SK-N-DZ (cell line): ENCODE results near the gene GOSR1.
"Not testable (repeated sequence)": the region's sequence is repeated elsewhere in the genome, so short reads cannot be mapped to it uniquely, and the experiment has no call there.

Experiments
- DNase-seq: peaks from one replicate; pipeline ENCODE4 v3.0.0-alpha.2; 2015; ENCODE audit warnings: low spot score

GOSR1 gene

DNA sequence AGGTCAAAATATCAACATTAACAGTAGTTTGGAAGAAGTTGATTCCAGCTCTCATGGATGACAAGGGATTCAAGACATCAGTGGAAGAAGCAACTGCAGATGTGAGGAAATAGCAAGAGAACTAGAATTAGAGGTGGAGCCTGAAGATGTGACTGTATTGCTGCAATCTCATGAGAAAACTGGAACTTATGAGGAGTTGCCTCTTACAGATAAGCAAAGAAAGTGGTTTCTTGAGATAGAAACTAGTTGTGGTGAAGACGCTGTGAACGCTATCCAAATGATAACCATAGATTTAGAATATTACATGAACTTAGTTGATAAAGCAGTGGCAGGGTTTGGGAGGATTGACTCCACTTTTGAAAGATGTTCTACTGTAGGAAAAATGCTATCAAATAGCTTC is 67.8 kb downstream of the GOSR1 start:
- no peak for DNase-seq

DNA sequence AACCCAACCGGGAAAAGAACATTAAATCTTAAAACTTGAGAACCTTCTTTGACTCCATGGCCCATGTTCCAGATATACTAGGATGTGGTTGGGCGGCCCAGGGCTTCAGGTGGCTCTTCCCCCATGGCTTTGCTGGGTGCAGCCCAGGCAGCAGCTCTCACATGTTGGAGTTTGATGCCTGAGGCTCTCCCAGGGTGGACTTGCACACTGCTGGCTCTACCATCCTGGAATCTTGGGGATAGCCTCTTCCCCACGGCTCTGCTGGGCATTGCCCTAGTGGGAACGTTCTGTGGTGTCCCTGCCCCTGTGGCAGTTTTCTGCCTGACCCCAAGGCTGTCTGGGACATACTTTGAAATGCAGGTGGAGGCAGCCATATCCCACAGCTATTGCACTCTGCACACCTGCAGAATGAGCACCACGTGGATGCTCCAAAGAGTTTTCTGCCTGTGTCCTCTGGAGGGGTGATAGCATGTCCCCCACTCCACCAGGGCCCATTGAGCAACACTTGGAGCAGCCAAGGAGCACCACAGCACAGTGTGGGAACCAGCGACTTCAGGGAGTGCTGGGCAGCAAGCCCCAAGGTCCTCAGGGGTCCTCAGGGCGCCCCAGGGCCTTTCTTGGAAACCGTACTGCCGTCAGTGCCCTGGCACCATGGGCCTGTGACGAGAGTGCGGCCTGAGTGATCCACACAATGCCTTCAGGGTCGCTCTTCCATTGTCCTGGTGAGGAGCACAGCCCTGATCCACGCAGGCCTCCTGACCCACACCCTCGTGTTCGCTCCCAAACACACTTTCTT is 70.8 kb downstream of the GOSR1 start:
- no peak for DNase-seq

DNA sequence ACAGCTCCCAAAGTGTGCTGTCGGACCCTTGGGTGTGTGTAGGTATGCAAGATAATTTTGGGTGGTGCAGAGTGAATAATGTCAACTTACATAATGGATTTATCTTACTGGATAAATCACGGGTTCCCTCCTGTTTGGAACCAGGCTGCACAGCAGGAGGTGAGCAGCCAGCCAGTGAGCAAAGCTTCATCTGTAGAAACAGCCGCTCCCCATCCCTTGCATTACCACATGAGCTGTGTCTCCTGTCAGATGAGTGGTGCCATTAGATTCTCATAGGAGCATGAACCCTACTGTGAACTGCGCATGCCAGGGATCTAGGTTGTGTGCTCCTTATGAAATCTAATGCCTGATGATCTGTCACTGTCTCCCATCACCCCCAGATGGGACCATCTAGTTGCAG is 72.0 kb downstream of the GOSR1 start:
- not testable (repeated sequence) for DNase-seq

DNA sequence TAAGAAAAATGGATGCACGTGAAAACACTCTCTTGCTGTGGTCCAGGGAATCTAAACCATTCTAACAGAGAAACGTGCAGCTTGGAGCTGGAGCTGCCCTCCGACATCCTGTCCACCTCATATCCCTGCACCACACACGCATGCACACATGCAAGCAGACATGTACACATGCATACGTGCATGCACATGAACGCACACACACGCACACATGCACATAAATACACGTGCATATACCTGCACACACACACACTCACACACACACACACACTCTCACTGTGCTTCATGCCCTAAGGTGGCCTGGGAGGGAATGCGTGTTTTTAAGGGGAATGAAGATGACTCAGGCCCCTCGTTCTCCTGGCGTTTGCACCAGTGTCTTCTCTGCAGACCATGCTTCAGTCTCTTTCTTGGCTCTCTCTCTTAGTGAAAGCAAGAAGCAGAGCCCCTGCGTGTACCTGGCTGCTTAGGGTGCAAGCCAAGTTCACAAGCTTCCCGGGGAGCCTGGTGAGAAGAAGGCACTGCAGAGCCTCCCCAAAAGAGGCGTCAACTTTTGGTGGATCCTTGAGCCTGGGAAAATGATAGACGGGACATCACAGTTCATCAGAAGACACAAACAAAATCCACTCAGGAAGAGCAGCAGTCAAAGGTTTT is 72.8 kb downstream of the GOSR1 start:
- DNase-seq = no peak

DNA sequence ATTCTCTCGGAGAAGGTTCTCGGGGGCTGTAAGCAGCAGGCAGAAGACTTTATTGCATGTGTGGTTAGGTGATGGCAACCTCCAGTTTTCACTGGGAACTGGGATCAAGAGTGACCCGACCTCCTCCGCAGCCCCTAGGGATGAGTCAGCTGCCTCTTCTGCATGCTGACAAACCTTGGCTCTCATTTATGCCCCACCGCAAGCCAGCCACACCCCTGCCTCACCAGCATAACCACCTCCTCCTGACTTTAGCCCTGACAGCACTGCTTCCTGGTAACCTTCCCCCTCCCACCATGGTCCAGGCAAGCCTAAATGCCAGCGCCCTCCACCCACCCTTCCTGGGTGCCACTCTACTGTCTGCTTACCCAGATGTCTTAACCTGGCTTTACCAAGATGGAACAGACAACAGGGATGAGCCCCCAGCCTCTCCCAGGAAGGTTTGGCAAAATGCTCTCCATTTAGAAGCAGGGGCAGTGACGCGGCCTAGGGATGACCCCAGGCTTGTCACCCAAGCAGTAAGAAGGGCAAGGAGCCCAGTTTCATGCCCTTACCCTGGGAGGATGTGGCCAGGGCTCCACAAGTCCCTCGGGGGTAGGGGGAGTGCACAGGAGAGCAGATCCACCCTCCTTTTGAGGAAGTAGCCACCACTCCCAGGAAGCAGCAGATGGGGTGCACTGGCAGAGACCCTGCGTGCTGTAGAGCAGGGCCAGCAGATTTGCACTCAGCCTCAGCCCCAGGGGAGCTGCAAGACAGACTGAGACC is 73.5 kb downstream of the GOSR1 start:
- no peak for DNase-seq

DNA sequence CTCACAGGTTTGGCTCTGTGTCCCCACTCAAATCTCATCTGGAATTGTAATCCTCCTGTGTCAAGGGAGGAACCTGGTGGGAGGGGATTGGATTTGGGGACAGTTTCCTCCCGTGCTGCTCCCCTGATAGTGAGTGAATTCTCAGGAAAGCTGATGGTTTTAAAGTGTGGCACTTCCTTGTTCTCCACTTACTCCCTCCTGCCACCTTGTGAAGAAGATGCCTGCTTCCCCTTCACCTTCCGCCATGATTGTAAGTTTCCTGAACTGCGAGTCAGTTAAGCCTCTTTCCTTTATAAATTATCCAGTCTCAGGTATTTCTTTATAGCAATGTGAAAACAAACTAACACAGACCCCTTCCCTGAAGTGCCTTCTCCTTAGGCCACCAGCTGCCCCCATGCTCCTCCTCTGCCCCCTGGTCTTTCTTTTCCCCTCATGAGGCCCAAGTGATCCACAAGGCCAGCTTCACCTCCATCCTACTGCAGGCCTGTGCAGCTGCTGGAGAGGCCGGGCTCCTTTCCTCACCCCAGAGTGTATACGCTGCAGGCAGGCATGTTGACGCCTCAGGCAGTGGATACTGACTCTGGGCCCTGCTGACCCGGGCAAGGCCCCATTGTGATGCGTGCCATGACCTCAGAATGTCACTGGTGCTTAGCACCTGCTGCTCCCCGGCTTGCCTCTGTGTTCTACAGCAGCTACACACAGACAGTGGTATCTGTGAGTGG is 74.2 kb downstream of the GOSR1 start:
- not testable (repeated sequence) for DNase-seq

DNA sequence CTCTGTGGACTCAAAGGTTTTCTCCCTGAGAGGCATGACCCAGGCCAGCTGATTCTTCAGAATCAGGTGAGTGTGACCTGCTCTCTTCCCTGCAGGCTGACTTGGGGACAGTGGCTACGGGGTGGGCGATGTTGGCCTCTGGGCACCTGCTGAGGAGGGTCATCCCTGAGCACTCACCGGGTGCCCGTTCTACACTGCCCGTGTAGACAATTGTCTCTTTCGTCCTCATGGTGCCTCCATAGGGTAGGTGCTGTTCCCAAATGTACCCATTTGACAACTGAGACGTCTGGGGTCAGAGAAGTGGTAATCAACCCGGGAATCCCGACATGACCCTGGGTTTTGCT is 74.8 kb downstream of the GOSR1 start:
- no peak for DNase-seq

DNA sequence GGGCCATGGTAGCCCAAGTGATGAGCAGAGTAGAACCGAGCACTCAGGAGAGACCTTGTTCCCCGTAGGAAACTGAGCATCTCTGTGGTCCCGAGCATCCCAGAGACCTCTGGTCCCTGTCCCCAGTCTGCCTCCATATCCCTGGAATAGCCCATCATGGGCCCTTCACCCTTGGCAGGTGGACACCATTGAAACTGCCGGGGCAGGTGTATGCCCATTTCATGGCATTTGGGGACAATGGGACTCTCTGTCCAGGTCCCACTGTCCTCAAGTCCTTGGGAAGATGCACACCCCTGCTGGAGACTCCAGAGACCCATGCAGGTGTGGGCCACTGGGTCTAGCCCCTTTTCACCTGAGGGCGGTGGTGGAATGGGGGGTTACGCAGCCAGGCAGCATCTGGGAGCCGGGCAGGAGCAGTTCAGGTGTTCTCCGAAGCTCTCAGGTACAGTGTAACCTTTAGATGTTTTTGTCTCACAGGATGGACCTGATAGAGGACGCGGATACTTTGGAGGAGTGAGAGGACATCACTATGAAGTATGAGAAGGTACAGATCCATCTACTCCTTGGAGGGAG is 75.9 kb downstream of the GOSR1 start:
- DNase-seq = no peak

DNA sequence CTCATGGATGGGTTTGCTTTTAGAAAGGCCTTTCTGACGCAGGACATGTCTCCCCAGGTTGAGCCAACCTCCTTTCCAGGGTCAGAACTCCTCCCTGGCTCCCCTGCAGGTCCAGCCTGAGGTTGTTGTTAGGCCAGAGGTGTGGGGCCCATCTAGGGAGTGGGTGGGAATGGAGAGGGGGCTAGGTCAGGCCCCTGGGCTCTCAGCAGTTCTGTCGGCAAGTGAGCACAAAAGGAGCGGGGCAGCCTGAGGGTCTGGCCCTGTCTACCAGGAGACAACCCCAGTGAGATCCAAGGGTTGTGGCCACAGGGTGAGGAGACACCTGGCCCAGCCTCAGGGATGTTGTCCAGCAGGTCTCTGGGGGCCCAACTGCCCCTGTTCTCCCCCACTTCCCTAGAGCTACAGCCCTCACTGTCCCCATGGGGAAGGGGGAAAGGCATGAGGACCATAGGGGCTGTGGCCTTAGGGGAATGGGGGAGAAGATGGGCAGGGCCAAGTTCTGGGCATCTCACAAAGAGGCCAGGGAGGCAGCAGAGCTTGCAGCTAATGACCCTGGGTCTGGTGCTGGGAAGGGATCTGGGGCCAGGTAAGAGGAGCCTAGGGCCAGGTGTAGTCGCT is 76.7 kb downstream of the GOSR1 start:
- DNase-seq = not testable (repeated sequence)

DNA sequence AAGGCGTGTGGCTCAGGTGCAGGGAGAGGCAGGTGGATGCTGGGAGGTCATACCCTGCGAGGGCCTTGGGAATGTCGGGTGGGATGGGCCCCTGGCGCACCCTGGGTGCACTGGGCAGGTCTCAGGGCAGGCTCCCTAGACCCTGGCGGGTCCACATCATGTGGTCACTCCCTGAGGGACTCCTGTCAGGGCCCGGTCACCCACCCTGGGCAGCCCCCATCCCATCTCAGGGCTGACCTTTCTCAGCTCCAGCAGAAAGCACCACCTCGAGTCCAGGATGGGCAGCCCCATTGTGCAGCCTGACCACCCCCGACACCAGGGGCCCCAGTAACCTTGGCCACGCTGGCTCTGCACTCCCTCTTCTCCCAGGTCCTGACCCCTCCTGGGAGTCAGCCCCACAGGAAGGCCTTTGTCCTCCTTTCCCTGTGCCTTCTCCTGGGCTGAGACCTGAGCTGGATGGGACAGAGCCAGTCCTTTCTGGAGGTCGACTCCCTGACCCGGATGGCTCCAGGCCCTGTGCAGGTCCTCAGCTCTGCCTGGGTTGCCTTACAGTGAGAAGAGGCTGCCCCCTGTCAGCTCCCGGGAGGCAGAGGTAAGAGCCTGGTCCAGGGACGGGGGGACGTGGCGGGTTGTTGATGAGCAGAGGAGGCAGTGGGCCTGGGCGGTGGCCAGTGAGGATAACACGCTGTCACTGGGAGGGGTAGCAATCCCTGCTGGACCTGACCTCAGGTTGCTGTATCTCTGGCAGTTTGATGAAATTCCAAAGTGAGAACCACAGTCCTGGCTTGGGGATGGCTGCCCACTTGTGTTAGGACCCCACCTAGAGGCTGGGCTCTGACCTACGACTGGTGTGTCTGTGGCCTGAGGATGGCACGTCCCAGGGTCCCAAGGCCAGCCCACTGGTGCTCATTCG is 77.9 kb downstream of the GOSR1 start:
- peak; percentile 70 for DNase-seq

DNA sequence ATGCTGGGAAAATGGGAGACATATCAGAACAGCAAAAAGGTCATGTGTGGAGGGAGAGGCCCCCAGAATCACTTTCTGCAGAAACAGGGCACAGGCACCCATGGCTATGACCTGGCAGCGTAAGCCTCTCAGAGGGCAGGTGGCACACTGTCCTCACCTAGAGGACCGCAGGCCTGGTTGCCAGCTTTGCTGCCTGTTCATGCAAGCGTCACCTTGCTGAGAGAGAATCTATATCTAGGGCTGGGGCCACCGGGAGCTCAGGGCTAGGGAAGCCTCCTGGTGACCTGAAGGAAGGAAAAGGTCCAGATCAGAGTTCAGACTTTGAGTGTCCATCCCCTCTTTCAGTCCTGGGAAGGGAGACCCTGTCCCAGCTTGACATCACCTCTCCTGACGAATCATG is 78.7 kb downstream of the GOSR1 start:
- DNase-seq = no peak

DNA sequence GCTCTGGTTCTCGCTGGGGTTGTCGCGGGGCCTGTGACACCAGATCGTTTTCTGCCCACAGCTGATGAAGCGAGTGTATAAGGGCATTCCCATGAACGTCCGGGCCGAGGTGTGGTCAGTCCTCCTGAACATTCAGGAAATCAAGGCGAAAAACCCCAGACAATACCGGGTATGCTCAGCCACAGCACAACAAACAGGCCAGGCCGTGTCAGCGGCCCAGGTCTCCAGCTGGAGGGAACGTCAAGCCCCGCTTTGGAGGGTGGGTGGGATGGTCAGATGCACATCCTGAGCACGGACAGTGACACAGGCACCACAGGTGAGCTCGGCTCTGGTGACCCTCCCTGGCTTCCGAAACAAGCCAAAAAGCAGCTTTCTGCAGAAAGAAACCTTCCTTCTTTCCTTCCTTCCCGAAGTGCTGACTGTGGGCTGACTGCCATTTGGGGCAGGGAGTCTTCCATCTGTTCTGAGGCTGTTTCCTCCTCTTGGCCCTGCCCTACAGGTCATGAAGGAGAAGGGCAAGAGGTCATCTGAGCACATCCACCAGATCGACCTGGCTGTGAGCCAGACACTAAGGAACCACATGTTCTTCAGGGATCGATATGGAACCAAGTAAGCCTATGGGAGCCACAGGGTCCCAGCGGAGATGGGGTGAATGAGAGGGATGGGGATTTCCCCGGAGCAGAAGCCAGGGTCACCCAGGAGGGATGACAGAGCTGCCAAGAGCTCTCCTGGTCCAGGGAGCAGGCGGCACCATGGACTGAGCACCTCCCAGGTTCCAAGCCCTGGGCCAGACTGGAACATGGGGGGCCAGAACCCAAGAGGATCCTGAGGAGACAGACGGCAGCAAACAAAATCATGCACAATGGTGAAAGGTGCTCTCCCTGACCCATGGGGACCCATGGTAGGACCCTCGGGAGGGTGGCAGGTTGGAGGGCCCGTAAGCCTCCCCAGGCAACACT is 79.4 kb downstream of the GOSR1 start:
- DNase-seq = no peak

DNA sequence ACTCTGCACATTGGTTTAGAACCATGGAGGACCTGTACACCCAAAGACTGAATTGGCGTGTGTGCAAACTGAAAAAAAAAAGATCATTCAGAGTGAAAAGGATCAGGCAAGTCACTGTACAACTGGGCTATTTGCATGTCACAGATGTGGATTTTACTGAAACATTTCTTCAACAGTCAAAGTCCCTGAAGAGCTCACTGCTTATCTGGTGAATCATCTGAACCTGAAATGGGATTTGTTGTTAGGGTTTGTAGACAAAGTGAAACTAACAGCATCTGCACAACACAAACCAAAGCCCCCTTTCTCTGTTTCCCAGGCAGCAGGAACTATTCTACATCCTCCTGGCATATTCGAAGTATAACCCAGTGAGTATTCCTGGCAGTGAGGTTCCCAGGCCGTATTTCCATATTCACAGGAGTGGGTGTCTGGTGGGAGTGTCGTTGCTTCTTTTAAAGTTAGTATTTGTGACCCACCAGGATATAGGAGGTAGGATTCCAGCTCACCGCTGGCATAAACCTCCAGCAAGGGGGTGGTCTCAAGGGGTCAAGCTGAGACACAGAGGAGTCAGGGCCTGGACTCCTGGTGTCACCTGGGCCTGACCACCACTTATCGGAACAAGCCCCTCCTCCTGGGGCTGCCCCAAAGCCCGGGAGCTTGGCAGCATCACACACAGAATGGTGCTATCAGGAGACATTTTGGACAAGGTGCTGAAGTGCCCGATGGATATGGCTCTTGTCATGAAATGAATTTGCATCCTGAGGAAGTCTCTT is 80.9 kb downstream of the GOSR1 start:
- no peak for DNase-seq

DNA sequence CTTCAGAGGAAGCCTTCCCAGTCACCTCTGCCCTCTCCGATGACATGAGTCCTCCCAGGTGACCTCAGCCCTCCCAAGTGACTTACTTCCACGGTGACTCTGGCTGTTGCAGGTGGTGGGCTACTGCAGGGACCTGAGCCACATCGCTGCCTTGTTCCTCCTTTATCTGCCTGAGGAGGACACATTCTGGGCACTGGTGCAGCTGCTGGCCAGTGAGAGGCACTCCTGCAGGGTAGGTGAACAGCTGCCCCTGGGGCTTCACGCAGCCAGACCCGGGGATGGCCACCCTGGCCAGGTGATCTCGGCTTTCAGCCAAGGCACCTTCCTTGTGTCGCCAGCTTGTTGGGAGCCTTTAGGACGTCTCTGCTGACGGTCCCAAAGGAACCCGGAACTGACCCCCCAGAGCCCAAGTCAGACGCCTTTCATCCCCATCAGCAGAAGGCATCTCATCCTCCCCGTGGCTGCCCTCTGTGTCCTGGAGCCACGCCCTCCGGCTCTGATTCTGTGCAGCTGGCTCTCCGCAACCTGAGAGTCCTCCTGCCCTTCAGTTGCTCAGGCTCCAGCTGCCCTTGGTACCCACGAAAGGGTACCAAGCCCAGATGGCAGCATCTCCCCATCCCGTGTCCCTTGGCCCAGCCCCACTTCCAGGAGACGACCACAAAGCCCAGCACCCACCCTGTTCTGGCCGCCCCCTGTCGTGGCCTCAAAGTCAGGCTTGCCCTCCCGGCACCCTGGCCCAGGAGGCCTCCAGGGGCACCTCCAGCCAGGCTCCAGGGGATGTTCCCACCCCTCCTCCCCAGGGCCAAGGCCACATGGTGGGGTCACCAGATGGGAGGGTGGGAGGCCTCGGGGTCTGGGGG is 81.7 kb downstream of the GOSR1 start:
- DNase-seq = no peak

DNA sequence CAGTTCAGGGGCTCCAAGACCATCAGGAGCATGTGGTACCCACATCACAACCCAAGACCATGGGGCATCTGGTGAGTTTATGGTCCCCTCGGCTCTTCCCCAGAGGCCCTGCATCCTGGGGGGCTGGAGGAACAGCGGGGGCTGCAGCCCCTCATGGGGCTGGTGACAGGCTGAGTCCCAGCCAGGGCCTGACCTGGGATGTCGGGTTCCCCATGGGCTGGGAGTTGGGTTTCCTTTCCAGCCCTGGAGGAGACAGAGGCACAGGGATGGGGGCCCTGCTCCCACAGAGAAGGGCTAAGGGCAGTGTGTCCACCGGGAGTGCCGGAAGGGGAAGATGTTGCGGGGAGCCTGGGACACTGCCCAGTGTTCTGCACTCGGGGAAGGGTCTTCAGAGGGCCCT is 82.4 kb downstream of the GOSR1 start:
- no peak for DNase-seq

DNA sequence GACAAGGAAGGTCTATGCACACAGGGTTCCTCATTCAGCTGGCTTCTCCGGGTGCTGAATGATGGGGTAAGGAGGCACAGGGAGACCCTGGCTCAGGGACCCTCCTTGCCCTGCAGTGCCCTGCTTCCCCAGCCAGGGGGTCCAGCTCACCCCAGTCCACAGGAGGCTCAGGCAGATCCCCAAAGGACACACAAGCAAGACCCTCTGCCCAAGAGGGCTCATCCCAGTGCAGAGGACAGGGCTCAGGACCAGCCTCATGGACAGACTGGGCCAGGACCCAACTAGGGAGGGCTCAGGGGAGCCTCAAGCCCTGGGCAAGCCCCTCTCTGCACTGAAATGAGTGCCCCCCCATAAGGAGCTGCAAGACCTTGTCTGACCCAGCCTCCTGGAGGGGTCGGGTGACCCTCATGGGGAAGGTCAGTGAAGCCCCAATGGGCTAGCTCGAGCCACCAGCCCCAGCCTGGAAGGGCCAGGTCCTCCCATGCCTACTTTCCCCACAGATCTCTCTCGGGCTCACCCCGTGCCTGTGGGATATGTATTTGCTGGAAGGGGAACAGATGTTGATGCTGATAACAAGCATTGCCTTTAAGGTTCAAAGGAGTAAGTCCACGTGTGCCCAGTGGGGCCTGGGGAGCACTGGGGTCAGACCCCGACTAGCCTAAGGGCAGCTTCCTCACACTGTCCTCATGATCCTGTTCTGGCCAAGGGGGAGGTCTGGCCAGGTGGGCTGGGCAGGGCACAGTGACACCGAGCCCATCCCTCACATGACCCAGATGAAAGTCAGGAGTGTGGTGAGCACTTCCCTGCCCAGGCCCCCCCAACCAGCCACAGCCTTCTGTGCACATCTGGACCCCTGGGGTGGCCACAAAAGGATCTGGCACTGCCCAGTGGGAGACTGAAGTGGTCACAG is 83.2 kb downstream of the GOSR1 start:
- DNase-seq = not testable (repeated sequence)
